GM08714 (cell line): Measurements from ENCODE around the gene S100Z.
"Not testable (repeated sequence)": the region's sequence is repeated elsewhere in the genome, so short reads cannot be mapped to it uniquely, and the experiment has no call there.

Experiments used
- H3K4me3 ChIP-seq: fragments of 200-500 bp; sonication (Bioruptor generic); 2 replicates; pipeline ENCODE4 v1.5.1; 2014; ENCODE audit warnings: mild to moderate bottlenecking, low read length, inconsistent platforms
- ZNF274 ChIP-seq: IDR thresholded peaks from 2 replicates; pipeline ENCODE4 v1.6.1; 2012; ENCODE audit warnings: mild to moderate bottlenecking, low read depth, low read length

S100Z gene

GRCh38 chr5:76942581-76942980 lies 92.8 kb downstream of the S100Z start:
- TF ChIP-seq ZNF274, result no peak
- no peak overlapping the region for H3K4me3 ChIP-seq

- no peak for TF ChIP-seq ZNF274
- no peak overlapping the region for H3K4me3 ChIP-seq
These were observed 93.2 kb downstream of the S100Z start for GRCh38 chr5:76943006-76943405.

GRCh38 chr5:76944638-76945037 lies 94.8 kb downstream of the S100Z start:
- TF ChIP-seq ZNF274, result no peak
- no peak overlapping the region for H3K4me3 ChIP-seq

GRCh38 chr5:76945238-76945637 lies 95.4 kb downstream of the S100Z start:
- not testable (repeated sequence) for H3K4me3 ChIP-seq

GRCh38 chr5:76946090-76946489 lies 96.3 kb downstream of the S100Z start:
- TF ChIP-seq ZNF274, result no peak
- no peak overlapping the region for H3K4me3 ChIP-seq

GRCh38 chr5:76947082-76947503 lies 97.3 kb downstream of the S100Z start:
- no peak overlapping the region for H3K4me3 ChIP-seq
- no peak for TF ChIP-seq ZNF274

- TF ChIP-seq ZNF274, result no peak
- no peak within 1 kb of the TSS for H3K4me3 ChIP-seq
These were observed 103.2 kb downstream of the S100Z start, which contains the start of gene CRHBP for GRCh38 chr5:76952795-76953536. TSS of gene CRHBP (plus strand) at chr5:76953045. CDS start at chr5:76953135, 90 bp downstream.

GRCh38 chr5:76953551-76954382 lies 104.0 kb downstream of the S100Z start:
- TF ChIP-seq ZNF274, result no peak
- no peak overlapping the region for H3K4me3 ChIP-seq

GRCh38 chr5:76954383-76954763 lies 104.6 kb downstream of the S100Z start:
- H3K4me3 ChIP-seq, result no peak overlapping the region
- no peak for TF ChIP-seq ZNF274

- H3K4me3 ChIP-seq, result no peak overlapping the region
- no peak for TF ChIP-seq ZNF274
These were observed 106.2 kb downstream of the S100Z start for GRCh38 chr5:76956033-76956432.

- no peak overlapping the region for H3K4me3 ChIP-seq
- no peak for TF ChIP-seq ZNF274
These were observed 109.4 kb downstream of the S100Z start for GRCh38 chr5:76958991-76959767.

GRCh38 chr5:76960004-76960625 lies 110.3 kb downstream of the S100Z start:
- no peak overlapping the region for H3K4me3 ChIP-seq
- TF ChIP-seq ZNF274, result no peak

GRCh38 chr5:76964060-76964459 lies 114.2 kb downstream of the S100Z start:
- no peak for TF ChIP-seq ZNF274

More at GRCh38 chr5:76964060-76964459, 114.2 kb downstream of the S100Z start:
- no peak overlapping the region for H3K4me3 ChIP-seq
